WTC11 (cell line): ENCODE measurements around the gene VARS1. TPM values are rescaled to one million over a fixed set of nuclear protein-coding genes. Genes with fewer than 3 reads are reported as not detected.

Experiments
- ATAC-seq: fragments of 200-7000 bp; cut with Tn5 transposase; 2 replicates; pipeline ENCODE4 v1.10.0; 2021; ENCODE audit warnings: mild to moderate bottlenecking, moderate library complexity
- CTCF ChIA-PET: fragments of 300-600 bp; sonication (Branson Sonifier 250); formaldehyde crosslinking; loops from one replicate; lab custom pipeline; 2021; ENCODE audit warnings: antibody characterized with exemption; lab: Charles Lee
- POLR2A ChIA-PET: fragments of 350-600 bp; sonication (Branson Sonifier 250); formaldehyde crosslinking; loops from one replicate; lab custom pipeline; 2021; ENCODE audit warnings: antibody characterized with exemption; lab: Charles Lee
- DNase-seq: peaks from one replicate; pipeline ENCODE4 v3.0.0; 2021; ENCODE audit warnings: low spot score
- H3K27ac Mint-ChIP-seq: 2 replicates; pipeline ENCODE4 v1.8.0; 2021; ENCODE audit warnings: mixed read lengths
- H3K27me3 Mint-ChIP-seq: 2 replicates; pipeline ENCODE4 v1.8.0; 2021; ENCODE audit warnings: low read depth, mild to moderate bottlenecking, moderate library complexity, mixed read lengths
- H3K36me3 Mint-ChIP-seq: 2 replicates; pipeline ENCODE4 v1.8.0; 2021; ENCODE audit warnings: mixed read lengths
- H3K4me1 Mint-ChIP-seq: 2 replicates; pipeline ENCODE4 v1.8.0; 2022; ENCODE audit warnings: mixed read lengths
- H3K4me3 Mint-ChIP-seq: 2 replicates; pipeline ENCODE4 v1.8.0; 2021; ENCODE audit warnings: mild to moderate bottlenecking, moderate library complexity, mixed read lengths
- H3K9me3 Mint-ChIP-seq: 2 replicates; pipeline ENCODE4 v1.8.0; 2021; ENCODE audit warnings: mixed read lengths
- ATF6 ChIP-seq: sonication (generic); formaldehyde crosslinking; IDR thresholded peaks from 2 replicates; pipeline ENCODE4 v1.8.1; 2023; ENCODE audit warnings: mild to moderate bottlenecking, missing genetic modification reagents
- CBFB ChIP-seq: sonication (generic); formaldehyde crosslinking; IDR thresholded peaks from 2 replicates; pipeline ENCODE4 v1.8.1; 2022; ENCODE audit warnings: mild to moderate bottlenecking, low read depth, missing genetic modification reagents
- CREB1 ChIP-seq: sonication (generic); formaldehyde crosslinking; IDR thresholded peaks from 2 replicates; pipeline ENCODE4 v1.8.0; 2023; ENCODE audit warnings: mild to moderate bottlenecking, missing genetic modification reagents
- CTCF ChIP-seq: fragments of 200-600 bp; IDR thresholded peaks from 2 replicates; pipeline ENCODE4 v1.8.0; 2022; ENCODE audit warnings: antibody characterized with exemption
- E2F1 ChIP-seq: sonication (generic); formaldehyde crosslinking; IDR thresholded peaks from 2 replicates; pipeline ENCODE4 v1.8.0; 2022; ENCODE audit warnings: mild to moderate bottlenecking, missing genetic modification reagents
- ERG ChIP-seq: fragments of 250-450 bp; sonication (Bioruptor Pico); IDR thresholded peaks from 2 replicates; pipeline ENCODE4 v1.8.0; 2021; ENCODE audit warnings: mild to moderate bottlenecking
- FOXP1 ChIP-seq: sonication (generic); formaldehyde crosslinking; IDR thresholded peaks from 2 replicates; pipeline ENCODE4 v1.8.0; 2022; ENCODE audit warnings: missing genetic modification reagents, mild to moderate bottlenecking, moderate library complexity, borderline replicate concordance
- GRHL2 ChIP-seq: fragments of 250-450 bp; sonication (Bioruptor Pico); IDR thresholded peaks from 2 replicates; pipeline ENCODE4 v1.8.0; 2022; ENCODE audit warnings: mild to moderate bottlenecking, moderate library complexity; ENCODE audit not compliant: insufficient replicate concordance, severe bottlenecking
- HMGXB4 ChIP-seq: sonication (generic); formaldehyde crosslinking; IDR thresholded peaks from 2 replicates; pipeline ENCODE4 v1.8.1; 2023; ENCODE audit warnings: mild to moderate bottlenecking, moderate library complexity, missing genetic modification reagents
- IRF1 ChIP-seq: sonication (generic); formaldehyde crosslinking; IDR thresholded peaks from 2 replicates; pipeline ENCODE4 v1.8.0; 2023; ENCODE audit warnings: missing genetic modification reagents
- JAZF1 ChIP-seq: fragments of 250-450 bp; sonication (Bioruptor Pico); IDR thresholded peaks from 2 replicates; pipeline ENCODE4 v1.9.0; 2021; ENCODE audit warnings: moderate library complexity, mild to moderate bottlenecking, inconsistent platforms
- NFYB ChIP-seq: sonication (generic); formaldehyde crosslinking; conservative IDR thresholded peaks from 2 replicates; pipeline ENCODE4 v1.8.0; 2022; ENCODE audit warnings: low read depth, missing genetic modification reagents
- NR3C1 ChIP-seq: sonication (generic); formaldehyde crosslinking; conservative IDR thresholded peaks from 2 replicates; pipeline ENCODE4 v1.8.1; 2023; ENCODE audit warnings: low read depth, mild to moderate bottlenecking, missing genetic modification reagents
- ZBTB43 ChIP-seq: sonication (generic); formaldehyde crosslinking; IDR thresholded peaks from 2 replicates; pipeline ENCODE4 v1.8.1; 2023; ENCODE audit warnings: mild to moderate bottlenecking, missing genetic modification reagents
- ZMAT4 ChIP-seq: fragments of 250-450 bp; sonication (Bioruptor Pico); IDR thresholded peaks from 2 replicates; pipeline ENCODE4 v1.9.0; 2021; ENCODE audit warnings: mild to moderate bottlenecking
- ZNF263 ChIP-seq: sonication (generic); formaldehyde crosslinking; IDR thresholded peaks from 2 replicates; pipeline ENCODE4 v1.8.1; 2022; ENCODE audit warnings: low read depth, mild to moderate bottlenecking, moderate library complexity, missing genetic modification reagents
- ZNF317 ChIP-seq: sonication (generic); formaldehyde crosslinking; IDR thresholded peaks from 2 replicates; pipeline ENCODE4 v1.8.1; 2023; ENCODE audit warnings: low read depth, mild to moderate bottlenecking, moderate library complexity, missing genetic modification reagents, borderline replicate concordance
- ZNF532 ChIP-seq: fragments of 250-450 bp; sonication (Bioruptor Pico); IDR thresholded peaks from 2 replicates; pipeline ENCODE4 v1.9.0; 2021; ENCODE audit warnings: mild to moderate bottlenecking, borderline replicate concordance
- total RNA-seq: library from RNA; stranded (reverse); gene quantifications from 3 replicates; pipeline ENCODE4 v1.2.3, GENCODE V29; 2021

The VARS1 gene
- total RNA-seq, 1 experiment from 2014 or later: 177 TPM

GRCh38 chr6:31750411-31751022 is 45.0 kb downstream of the VARS1 start:
- Mint-ChIP-seq H3K27me3 (no peaks in the 10 kb centered on the region; the same call in 1 of the 2 replicates), H3K9me3 (no peaks in the 10 kb centered on the region), H3K4me3 (no peak overlapping the region), H3K4me1 (no peaks in the 10 kb centered on the region), H3K36me3 (peaks cover 13% of the 10 kb centered on the region), H3K27ac (no peak overlapping the region)
- DNase-seq (no peak), ATAC-seq (no peak)
- POLR2A ChIA-PET: no interaction called here
- CTCF ChIA-PET: no interaction called here
- no peak for TF ChIP-seq ZMAT4 (CRISPR knock-in tag)
- no peak for TF ChIP-seq IRF1 (CRISPR knock-in tag)
- TF ChIP-seq E2F1 (CRISPR knock-in tag): no peak
- TF ChIP-seq HMGXB4: no peak
- TF ChIP-seq ERG: no peak
- no peak for TF ChIP-seq ZBTB43 (CRISPR knock-in tag)
- TF ChIP-seq FOXP1: no peak
- no peak for TF ChIP-seq ATF6 (CRISPR knock-in tag)
- no peak for TF ChIP-seq CTCF
- TF ChIP-seq CREB1 (CRISPR knock-in tag): no peak
- no peak for TF ChIP-seq ZNF317

GRCh38 chr6:31749301-31750036 is 46.1 kb downstream of the VARS1 start:
- ChIA-PET POLR2A (no interaction called here), CTCF (interaction anchor here (0.6 kb wide), 1 partner anchor 13 kb away, joined by 3 read pairs; the partner anchor contains the start of gene SAPCD1)
- Mint-ChIP-seq H3K4me1 (peaks cover 7% of the 10 kb centered on the region), H3K27ac (no peak overlapping the region), H3K9me3 (no peaks in the 10 kb centered on the region), H3K4me3 (no peak overlapping the region), H3K27me3 (no peaks in the 10 kb centered on the region; the same call in 1 of the 2 replicates), H3K36me3 (peaks cover 13% of the 10 kb centered on the region)
- ATAC-seq: no peak
- DNase-seq: no peak
- TF ChIP-seq CBFB (CRISPR knock-in tag) (no peak), GRHL2 (CRISPR knock-in tag) (no peak), NR3C1 (CRISPR knock-in tag) (no peak), ZNF263 (CRISPR knock-in tag) (no peak), JAZF1 (CRISPR knock-in tag) (no peak), ZNF532 (CRISPR knock-in tag) (no peak), NFYB (CRISPR knock-in tag) (no peak)
